Measurements from ENCODE around the gene R3HDM2. TPM values are rescaled to one million over a fixed set of nuclear protein-coding genes. Genes with fewer than 3 reads are reported as not detected.
A peak's percentile ranks its signal among the peaks of the same experiment; 100 is the strongest.

R3HDM2 gene
- total and polyA plus RNA-seq, 4 donors, result 7.4 to 28.9 (median 15.1) TPM

DNA sequence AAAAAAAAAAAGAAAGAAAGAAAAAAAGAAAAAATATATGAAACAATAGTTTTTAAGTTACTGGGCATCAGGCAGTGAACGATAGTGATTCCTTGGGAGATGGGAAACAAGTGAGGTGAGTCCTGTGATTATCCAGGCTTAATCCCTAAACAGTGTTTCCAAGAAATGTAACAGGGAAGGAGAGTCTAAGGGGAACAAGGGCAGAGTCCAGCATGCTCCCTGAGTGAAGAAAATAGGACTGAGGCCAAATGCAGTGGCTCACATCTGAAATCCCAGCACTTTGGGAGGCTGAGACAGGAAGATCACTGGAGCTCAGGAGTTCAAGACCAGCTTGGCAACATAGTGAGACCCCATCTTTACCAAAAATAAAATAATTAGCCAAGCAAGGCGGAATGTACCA, 40.7 kb downstream of the R3HDM2 start:
- no peak overlapping the region for H3K9ac ChIP-seq (ENCODE audit: low read depth in 1 of 2, low read length in 2 of 2)
- DNase-seq (ENCODE audit: low spot score), result no peak
- peak; percentile 9 to 14 for TF ChIP-seq HNF4A (conservative IDR thresholded peaks at IDR 0.05)
- TF ChIP-seq, protein P1, sequence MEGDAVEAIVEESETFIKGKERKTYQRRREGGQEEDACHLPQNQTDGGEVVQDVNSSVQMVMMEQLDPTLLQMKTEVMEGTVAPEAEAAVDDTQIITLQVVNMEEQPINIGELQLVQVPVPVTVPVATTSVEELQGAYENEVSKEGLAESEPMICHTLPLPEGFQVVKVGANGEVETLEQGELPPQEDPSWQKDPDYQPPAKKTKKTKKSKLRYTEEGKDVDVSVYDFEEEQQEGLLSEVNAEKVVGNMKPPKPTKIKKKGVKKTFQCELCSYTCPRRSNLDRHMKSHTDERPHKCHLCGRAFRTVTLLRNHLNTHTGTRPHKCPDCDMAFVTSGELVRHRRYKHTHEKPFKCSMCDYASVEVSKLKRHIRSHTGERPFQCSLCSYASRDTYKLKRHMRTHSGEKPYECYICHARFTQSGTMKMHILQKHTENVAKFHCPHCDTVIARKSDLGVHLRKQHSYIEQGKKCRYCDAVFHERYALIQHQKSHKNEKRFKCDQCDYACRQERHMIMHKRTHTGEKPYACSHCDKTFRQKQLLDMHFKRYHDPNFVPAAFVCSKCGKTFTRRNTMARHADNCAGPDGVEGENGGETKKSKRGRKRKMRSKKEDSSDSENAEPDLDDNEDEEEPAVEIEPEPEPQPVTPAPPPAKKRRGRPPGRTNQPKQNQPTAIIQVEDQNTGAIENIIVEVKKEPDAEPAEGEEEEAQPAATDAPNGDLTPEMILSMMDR (IDR thresholded peaks at IDR 0.05; ENCODE audit: low read depth, low read length, missing input control), result no peak
- H3K4me3 ChIP-seq (ENCODE audit: low read depth in 1 of 3, low read length in 3 of 3), result no peak overlapping the region
- no peaks in the 10 kb centered on the region for H3K9me3 ChIP-seq (ENCODE audit: control insufficient read depth in 4 of 4, low read length in 3 of 4)
- H3K27ac ChIP-seq (ENCODE audit: low read depth in 1 of 2, low read length in 2 of 2), result no peak overlapping the region
- H3K36me3 ChIP-seq (ENCODE audit: control insufficient read depth in 4 of 4, insufficient read depth in 3 of 4, low read depth in 1 of 4, low read length in 3 of 4), result peaks cover 4 to 22% (median 14%) of the 10 kb centered on the region in 4 donors
- 98% methylated on average over 2 of the region's 2 CpGs for WGBS
- H3K4me1 ChIP-seq (ENCODE audit: control insufficient read depth in 4 of 4, insufficient read depth in 4 of 4, low read length in 3 of 4), result peaks cover 0 to 5% (median under 1%) of the 10 kb centered on the region in 4 donors
- H3K27me3 ChIP-seq (ENCODE audit: control insufficient read depth in 4 of 4, insufficient read depth in 4 of 4, low read length in 3 of 4), result no peaks in the 10 kb centered on the region

DNA sequence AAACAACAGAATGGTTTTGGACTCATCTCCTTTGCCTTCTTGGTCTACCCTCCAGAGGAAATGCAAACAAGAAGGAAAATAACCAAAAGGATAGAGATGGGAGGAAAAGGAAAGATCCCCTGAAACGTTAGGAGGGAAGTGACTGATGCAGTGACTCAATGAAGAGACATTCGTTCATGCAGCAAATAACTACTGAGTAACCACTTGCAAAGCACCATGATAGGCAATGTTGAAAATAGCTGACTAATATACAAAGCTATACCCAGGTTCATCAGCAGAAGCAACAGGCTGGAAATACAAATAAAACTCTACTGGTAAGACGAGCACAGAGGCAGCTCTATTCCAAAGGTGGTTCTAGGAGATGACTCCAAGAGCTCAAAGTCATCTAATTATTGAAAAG, 41.8 kb downstream of the R3HDM2 start:
- no peak overlapping the region for H3K9ac ChIP-seq (ENCODE audit: low read depth in 1 of 2, low read length in 2 of 2)
- peaks cover 4 to 20% (median 11%) of the 10 kb centered on the region in 4 donors for H3K36me3 ChIP-seq (ENCODE audit: control insufficient read depth in 4 of 4, insufficient read depth in 3 of 4, low read depth in 1 of 4, low read length in 3 of 4)
- H3K27ac ChIP-seq (ENCODE audit: low read depth in 1 of 2, low read length in 2 of 2), result no peak overlapping the region
- no peak overlapping the region for H3K4me3 ChIP-seq (ENCODE audit: low read depth in 1 of 3, low read length in 3 of 3)
- peaks cover 0 to 5% (median under 1%) of the 10 kb centered on the region in 4 donors for H3K4me1 ChIP-seq (ENCODE audit: control insufficient read depth in 4 of 4, insufficient read depth in 4 of 4, low read length in 3 of 4)
- H3K27me3 ChIP-seq (ENCODE audit: control insufficient read depth in 4 of 4, insufficient read depth in 4 of 4, low read length in 3 of 4), result no peaks in the 10 kb centered on the region
- whole genome bisulfite sequencing, result 73% methylated on average over 3 of the region's 3 CpGs
- H3K9me3 ChIP-seq (ENCODE audit: control insufficient read depth in 4 of 4, low read length in 3 of 4), result no peaks in the 10 kb centered on the region
- TF ChIP-seq, protein P1 (IDR thresholded peaks at IDR 0.05; ENCODE audit: low read depth, low read length, missing input control), result no peak
- TF ChIP-seq, protein P2, sequence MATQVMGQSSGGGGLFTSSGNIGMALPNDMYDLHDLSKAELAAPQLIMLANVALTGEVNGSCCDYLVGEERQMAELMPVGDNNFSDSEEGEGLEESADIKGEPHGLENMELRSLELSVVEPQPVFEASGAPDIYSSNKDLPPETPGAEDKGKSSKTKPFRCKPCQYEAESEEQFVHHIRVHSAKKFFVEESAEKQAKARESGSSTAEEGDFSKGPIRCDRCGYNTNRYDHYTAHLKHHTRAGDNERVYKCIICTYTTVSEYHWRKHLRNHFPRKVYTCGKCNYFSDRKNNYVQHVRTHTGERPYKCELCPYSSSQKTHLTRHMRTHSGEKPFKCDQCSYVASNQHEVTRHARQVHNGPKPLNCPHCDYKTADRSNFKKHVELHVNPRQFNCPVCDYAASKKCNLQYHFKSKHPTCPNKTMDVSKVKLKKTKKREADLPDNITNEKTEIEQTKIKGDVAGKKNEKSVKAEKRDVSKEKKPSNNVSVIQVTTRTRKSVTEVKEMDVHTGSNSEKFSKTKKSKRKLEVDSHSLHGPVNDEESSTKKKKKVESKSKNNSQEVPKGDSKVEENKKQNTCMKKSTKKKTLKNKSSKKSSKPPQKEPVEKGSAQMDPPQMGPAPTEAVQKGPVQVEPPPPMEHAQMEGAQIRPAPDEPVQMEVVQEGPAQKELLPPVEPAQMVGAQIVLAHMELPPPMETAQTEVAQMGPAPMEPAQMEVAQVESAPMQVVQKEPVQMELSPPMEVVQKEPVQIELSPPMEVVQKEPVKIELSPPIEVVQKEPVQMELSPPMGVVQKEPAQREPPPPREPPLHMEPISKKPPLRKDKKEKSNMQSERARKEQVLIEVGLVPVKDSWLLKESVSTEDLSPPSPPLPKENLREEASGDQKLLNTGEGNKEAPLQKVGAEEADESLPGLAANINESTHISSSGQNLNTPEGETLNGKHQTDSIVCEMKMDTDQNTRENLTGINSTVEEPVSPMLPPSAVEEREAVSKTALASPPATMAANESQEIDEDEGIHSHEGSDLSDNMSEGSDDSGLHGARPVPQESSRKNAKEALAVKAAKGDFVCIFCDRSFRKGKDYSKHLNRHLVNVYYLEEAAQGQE (IDR thresholded peaks at IDR 0.05), result no peak
- TF ChIP-seq ZBTB33 (IDR thresholded peaks at IDR 0.05), result no peak
- TF ChIP-seq MAX (IDR thresholded peaks at IDR 0.05), result no peak
- TF ChIP-seq SP1 (IDR thresholded peaks at IDR 0.05), result no peak
- no peak for TF ChIP-seq YY1 (IDR thresholded peaks at IDR 0.05)
- TF ChIP-seq FOXA1 (IDR thresholded peaks at IDR 0.05), result no peak
- no peak for TF ChIP-seq GABPA (IDR thresholded peaks at IDR 0.05 in 1 of 2, conservative IDR thresholded peaks at IDR 0.05 in 1 of 2)
- no peak for TF ChIP-seq NR2F2 (IDR thresholded peaks at IDR 0.05)
- DNase-seq (ENCODE audit: low spot score), result no peak

All from liver (tissue), 9 donors.